Middle frontal gyrus (tissue), 1 donor: Measurements from ENCODE around the gene RASAL3.
A peak's percentile ranks its signal among the peaks of the same experiment; 100 is the strongest.

Source experiments
- DNase-seq: peaks from one replicate; pipeline ENCODE4 v3.0.0-alpha.2; 2015; ENCODE audit warnings: low spot score; ENCODE audit errors: extremely low spot score

The RASAL3 gene

GRCh38 chr19:15436012-15436825 is 28.1 kb downstream of the RASAL3 start:
- no peak for DNase-seq

GRCh38 chr19:15433519-15434069 is 30.8 kb downstream of the RASAL3 start:
- no peak for DNase-seq

DNA sequence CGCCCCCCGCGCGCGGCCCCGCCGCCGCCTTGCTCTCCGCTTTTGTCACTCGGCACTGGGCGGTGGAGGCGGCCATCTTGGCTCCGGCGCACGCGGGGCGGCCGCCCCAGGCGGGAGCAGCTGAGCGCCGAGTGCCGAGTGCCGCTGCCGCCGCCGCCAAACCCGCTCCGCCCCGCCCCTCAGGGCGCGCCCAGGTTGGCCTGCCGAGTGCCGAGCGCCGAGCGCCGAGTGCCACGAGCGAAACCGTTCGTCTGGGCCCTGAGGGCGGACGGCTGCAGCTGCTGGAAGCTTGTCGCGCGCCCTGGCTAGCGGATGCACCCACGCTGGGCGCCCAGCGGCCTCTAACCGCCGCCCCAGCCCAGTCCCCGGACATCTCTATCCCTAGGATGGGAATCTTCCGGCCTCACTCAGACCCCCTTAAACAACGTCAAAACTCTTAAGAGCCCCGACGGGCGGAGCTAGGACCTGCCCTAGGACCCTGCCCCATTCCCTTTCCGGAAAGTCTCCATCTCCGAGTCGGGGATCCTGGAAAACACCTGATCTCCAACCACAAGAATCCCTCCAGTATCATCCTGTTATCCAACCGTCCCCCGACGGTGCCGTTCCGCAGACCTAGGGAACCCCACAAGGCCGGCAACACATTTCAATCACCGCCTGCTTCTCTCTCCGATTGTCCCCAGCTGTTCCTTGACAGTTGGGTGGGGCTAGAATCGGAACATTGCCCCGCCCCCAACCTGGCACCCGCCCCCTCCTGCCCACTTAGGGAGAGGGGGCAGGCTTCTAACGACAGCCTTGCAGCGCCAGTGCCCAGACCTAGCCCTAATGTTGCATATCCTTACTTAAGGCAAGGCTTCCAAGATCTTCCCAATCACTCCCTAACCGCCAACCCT is 31.5 kb downstream of the RASAL3 start:
- DNase-seq = peak; percentile 72

DNA sequence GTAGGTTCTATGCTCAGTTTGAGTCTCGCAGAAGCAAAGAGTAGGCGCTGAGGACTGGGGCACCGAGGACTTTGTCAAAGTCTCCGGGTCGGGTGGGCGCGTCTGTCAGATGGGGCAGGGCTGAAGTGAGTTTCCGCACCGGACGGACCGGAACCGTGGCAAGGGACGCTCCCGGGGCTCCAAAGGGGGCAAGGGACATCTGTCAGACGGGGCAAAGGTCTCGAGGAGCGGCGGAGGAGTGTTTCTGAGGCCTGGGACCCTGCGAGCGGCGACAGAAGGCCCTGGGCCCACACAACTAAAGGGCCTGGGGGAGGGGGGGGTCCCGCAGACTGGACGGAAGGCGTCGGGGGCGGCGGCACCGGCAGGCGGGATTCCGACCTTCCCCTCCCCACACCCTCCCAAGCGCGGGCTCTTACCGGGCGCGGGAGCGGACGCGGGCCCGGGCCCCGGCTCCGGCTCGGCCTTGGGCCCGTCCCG is 32.3 kb downstream of the RASAL3 start:
- no peak for DNase-seq

GRCh38 chr19:15431396-15432017 is 32.8 kb downstream of the RASAL3 start:
- DNase-seq = no peak

GRCh38 chr19:15430526-15431120 is 33.7 kb downstream of the RASAL3 start:
- DNase-seq = no peak

DNA sequence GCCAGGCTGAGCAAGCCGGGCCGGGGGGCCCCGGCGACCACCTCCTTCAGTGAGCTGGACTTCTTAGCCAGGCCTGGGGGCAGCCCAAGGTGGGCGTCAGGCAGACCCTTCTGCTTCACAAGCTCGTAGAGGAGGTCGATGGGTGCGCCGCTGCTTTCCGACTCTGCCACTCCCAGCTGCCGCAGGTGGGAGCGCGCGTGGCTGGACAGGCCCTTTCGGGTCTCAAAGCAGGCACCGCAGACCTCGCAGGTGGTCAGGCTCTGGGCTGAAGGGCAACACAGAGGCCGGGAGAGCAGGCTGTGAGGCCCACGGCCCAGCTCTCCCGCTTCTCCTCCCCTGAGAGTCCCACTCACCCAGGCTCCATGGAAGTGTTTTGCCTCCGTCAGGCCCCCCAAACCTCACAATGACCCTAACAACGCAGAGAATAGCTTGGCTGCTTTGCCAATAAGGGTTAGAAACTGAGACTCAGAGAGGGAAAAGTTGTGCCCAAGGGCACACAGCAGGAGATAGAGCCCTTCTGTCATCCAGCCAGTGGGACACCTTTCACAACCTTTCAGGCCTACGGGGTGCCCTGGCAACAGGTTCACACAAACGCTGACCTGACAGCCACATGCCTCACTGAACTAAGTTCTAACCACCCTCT is 34.4 kb downstream of the RASAL3 start:
- DNase-seq = no peak

GRCh38 chr19:15428956-15429824 is 35.2 kb downstream of the RASAL3 start:
- DNase-seq = no peak

DNA sequence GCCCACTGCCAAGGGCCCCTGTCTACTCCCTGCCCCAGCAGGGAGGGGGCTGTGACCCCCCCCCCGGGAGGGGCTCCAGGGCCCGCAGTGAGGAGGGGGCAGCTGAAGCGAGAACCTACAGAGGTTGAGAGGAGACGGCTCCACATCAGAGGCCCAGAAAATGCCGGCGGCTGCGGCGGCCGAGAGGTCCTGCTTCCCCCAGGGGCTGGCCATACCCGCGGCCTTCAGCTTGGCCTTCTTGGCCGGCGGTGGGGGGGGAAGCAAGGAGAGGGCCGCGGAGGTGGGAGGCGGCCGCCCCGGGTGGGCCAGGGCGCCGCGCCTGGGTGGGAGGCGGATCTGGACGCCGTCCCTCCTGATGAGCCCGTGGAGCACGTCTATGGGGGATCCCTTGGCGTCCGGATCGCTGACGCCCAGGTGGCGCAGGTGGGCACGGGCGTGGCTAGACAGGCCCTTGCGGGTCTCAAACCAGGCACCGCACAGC is 36.3 kb downstream of the RASAL3 start:
- no peak for DNase-seq

- DNase-seq = no peak
These were observed 37.0 kb downstream of the RASAL3 start for GRCh38 chr19:15427350-15427700.

- no peak for DNase-seq
These were observed 37.6 kb downstream of the RASAL3 start for GRCh38 chr19:15426485-15427349.

DNA sequence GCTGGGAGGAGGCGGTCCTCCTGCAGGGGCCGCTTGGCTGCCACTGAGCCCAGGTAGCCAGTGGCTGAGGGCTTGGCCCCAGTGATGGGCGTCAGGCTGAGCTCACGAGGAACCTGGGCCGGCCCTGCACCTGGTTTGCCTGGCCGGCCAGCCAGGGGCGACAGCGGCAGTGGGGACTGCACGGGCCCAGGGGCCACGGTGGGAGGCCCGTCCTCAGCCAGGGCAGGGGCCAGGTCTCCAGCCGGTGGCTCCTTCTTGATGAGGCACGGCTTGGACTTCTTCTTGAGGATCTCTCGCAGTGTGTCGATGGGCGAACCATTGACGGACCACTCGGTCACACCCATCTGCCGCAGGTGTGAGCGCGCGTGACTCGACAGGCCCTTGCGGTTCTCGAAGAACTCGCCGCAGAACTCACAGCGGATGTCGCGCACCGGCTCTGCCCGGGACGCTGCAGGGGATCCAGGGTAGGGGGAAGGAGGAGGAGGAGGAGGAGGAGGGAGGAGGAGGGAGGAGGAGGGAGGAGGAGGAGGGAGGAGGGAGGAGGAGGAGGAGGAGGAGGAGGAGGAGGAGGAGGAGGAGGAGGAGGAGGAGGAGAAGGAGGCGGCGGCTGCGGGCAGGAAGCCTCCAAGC is 38.9 kb downstream of the RASAL3 start:
- no peak for DNase-seq

DNA sequence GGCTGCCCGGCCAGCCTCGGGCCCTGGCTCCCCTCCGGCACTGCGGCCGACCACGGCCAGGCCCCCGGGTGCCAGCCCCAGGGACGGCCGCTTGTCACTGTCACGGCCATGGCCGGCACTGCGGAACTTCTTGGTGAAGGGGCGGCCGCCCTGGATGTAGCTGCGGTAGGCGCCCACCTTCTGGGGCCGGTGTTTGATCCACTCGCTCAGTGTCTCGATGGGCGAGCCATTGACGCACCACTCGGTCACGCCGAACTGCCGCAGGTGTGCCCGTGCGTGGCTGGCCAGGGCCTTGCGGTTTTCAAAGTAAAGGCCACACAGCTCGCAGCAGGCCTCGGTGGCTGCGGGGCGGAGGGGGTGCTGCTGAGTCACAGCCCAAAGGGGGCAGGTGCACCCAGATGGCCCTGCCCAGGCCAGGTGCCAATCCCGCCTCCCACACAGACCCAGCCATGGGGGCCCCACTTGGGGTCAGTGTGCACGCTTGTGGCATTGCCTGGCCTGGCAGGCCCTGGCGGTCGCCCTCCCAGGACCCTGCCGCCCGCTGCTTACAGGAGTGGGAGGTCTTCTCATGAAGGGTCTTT is 39.6 kb downstream of the RASAL3 start:
- no peak for DNase-seq

DNA sequence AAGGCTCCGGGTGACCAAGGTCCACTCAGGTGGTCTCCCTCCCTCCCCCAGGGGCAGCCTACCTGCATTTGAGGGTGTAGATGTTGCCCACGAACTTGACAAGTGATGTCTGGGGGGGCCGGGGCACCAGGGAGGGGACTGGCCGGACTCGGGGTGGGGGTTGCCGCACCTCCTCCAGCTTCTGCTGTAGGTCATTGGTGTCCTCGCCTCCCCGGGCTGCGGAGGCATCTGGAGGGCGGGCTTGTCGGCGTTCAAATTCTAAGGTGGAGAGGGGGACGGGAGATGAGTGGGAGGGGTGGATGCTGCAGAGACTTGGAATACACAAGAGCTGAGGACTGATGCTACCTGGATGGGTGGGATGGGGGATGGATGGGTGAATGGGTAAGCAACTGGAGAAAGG is 40.2 kb downstream of the RASAL3 start:
- DNase-seq = no peak

DNA sequence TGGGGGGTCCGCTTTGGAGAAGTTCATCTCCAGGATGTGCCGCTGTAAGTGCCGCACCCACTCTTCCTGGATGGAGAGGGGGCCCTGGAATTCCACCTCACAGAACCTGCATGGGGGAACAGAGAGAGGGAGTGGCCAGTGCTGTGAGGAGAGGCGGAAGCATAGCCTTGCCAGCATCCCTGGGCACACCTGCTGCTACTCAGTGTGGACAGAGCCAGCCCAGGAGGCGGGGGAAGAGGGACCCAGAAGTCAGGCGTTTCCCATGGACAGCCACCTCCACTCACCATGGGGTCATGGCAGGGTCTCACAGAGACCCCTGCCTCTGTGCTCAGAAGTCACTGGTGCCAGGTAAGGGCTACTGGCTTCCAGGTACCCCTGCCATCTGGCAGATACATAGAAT is 41.2 kb downstream of the RASAL3 start:
- DNase-seq = no peak

GRCh38 chr19:15422296-15423075 is 41.9 kb downstream of the RASAL3 start:
- no peak for DNase-seq

DNA sequence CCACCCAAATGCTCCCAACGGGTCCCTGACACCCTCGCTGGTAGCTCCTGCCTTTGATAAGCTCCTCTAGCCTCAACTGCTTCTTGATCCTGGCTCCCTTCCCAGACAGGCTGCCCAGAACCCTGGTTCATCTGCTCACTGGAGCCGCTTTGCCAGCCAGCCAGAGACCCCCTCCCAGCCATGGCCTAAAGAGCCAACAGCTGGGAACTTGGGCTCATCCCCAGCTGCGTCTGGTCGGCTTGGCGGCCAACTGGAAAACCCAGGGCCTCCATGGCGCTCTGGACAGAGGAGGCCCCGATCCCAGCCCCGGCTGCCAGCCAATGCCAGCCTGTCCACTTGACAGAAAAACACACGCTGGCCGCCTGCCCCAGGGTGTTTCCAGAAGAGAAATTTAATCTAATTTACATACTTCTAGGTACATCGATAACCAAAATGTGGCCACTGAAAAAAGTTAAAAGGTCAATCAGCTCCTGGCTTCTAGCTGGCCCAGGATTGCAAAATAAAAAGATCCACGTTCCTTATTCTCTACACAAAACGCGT is 42.6 kb downstream of the RASAL3 start:
- peak; percentile 69 for DNase-seq
